K562 (cell line): Measurements from ENCODE around the gene PILRA. TPM values are rescaled to one million over a fixed set of nuclear protein-coding genes. Genes with fewer than 3 reads are reported as not detected.

Source experiments
- ATAC-seq: fragments of 200-7000 bp; cut with Tn5 transposase; 3 replicates; pipeline ENCODE4 v1.9.1; 2020; ENCODE audit warnings: moderate library complexity
- BruUV-seq: library from RNA; stranded (reverse); fragments of 400-500 nt; replicated peaks from 2 replicates; lab custom pipeline; 2021; lab: Mats Ljungman, UMichigan
- CTCF ChIA-PET: fragments of 300-600 bp; formaldehyde crosslinking; extraction: SDS; loops from one replicate; lab custom pipeline; 2021; ENCODE audit warnings: low intra/inter-chr PET ratio; lab: Yijun Ruan, JAX
- POLR2A ChIA-PET: fragments of 300-600, 350-650 bp; sonication (Branson Sonifier 250); formaldehyde crosslinking; extraction: SDS; loops from one replicate; lab custom pipeline; 2021; ENCODE audit warnings: antibody characterized with exemption, inconsistent platforms; lab: Yijun Ruan, JAX
- DNase-seq, 4 experiments: peaks; one replicate each; pipeline versions ENCODE4 v3.0.0 to v3.0.0-alpha.2; 2011 to 2018; ENCODE audit warnings: low spot score in 3 of 4, mixed read lengths in 3 of 4; ENCODE audit errors: extremely low read depth in 1 of 4
- FAIRE-seq: peaks from 2 replicates; lab custom pipeline; 2011; peaks lifted over from hg19 to GRCh38; lab: Jason Lieb, UNC
- H2AFZ ChIP-seq: 2 replicates; pipeline ENCODE4 v1.6.0; 2011; ENCODE audit warnings: low read depth, low read length, control low read depth, inconsistent platforms
- H3K27ac ChIP-seq: fragments of 200-600 bp; 3 replicates; pipeline ENCODE4 v1.8.0; 2011; ENCODE audit warnings: low read depth, mild to moderate bottlenecking, control low read depth, inconsistent platforms, low read length, moderate library complexity, mixed read lengths; ENCODE audit errors: extremely low read depth
- H3K27me3 ChIP-seq, 2 experiments: fragments of 300-600 bp in 1 of 2; 2 replicates in 1 of 2; 3 replicates in 1 of 2; pipeline versions ENCODE4 v1.6.0 to v1.8.0; 2011; ENCODE audit warnings: inconsistent platforms in 2 of 2, low read length in 2 of 2, mild to moderate bottlenecking in 1 of 2, mixed read lengths in 1 of 2, moderate library complexity in 1 of 2; ENCODE audit not compliant: control insufficient read depth in 2 of 2, insufficient read depth in 2 of 2
- H3K36me3 ChIP-seq: fragments of 300-600 bp; 3 replicates; pipeline ENCODE4 v1.8.0; 2011; ENCODE audit warnings: mild to moderate bottlenecking, low read length, inconsistent platforms; ENCODE audit not compliant: control insufficient read depth, insufficient read depth
- H3K4me1 ChIP-seq, 2 experiments: fragments of 200-600 bp in 1 of 2; replicated peaks in 1 of 2; 2 replicates in 1 of 2; 3 replicates in 1 of 2; pipeline versions ENCODE4 v1.5.1 to v1.8.0; 2011; ENCODE audit warnings: inconsistent platforms in 2 of 2, low read length in 2 of 2, mild to moderate bottlenecking in 1 of 2, mixed read lengths in 1 of 2, moderate library complexity in 1 of 2; ENCODE audit not compliant: control insufficient read depth in 2 of 2, insufficient read depth in 2 of 2
- H3K4me2 ChIP-seq: 2 replicates; pipeline ENCODE4 v1.6.1; 2011; ENCODE audit warnings: low read length, control low read depth, inconsistent platforms, mixed read lengths; ENCODE audit not compliant: insufficient read depth
- H3K4me3 ChIP-seq: fragments of 200-600 bp; sonication (generic), shearing (Covaris generic); 2 replicates; pipeline ENCODE4 v1.5.1; 2016; ENCODE audit warnings: control low read depth, inconsistent platforms
- H3K79me2 ChIP-seq: fragments of 200-600 bp; 3 replicates; pipeline ENCODE4 v1.8.0; 2011; ENCODE audit warnings: low read length, inconsistent platforms; ENCODE audit not compliant: control insufficient read depth, insufficient read depth
- H3K9ac ChIP-seq, 2 experiments: 2 replicates each; pipeline versions ENCODE4 v1.6.0 to v1.6.1; 2011; ENCODE audit warnings: low read depth in 2 of 2, low read length in 2 of 2, control low read depth in 1 of 2, inconsistent platforms in 1 of 2, mild to moderate bottlenecking in 1 of 2, mixed read lengths in 1 of 2; ENCODE audit not compliant: insufficient read depth in 1 of 2
- H3K9me1 ChIP-seq: one replicate; pipeline ENCODE4 v1.6.0; 2011; ENCODE audit warnings: inconsistent platforms, mild to moderate bottlenecking, low read length, moderate library complexity; ENCODE audit not compliant: control insufficient read depth, insufficient read depth
- H3K9me3 ChIP-seq: replicated peaks from 2 replicates; pipeline ENCODE4 v1.5.1; 2011; ENCODE audit warnings: low read depth, low read length, inconsistent platforms; ENCODE audit not compliant: control insufficient read depth, insufficient read depth
- H4K20me1 ChIP-seq: replicated peaks from 2 replicates; pipeline ENCODE4 v1.6.1; 2011; ENCODE audit warnings: low read length, inconsistent platforms, mixed read lengths; ENCODE audit not compliant: control insufficient read depth, insufficient read depth
- CBX5 ChIP-seq: IDR thresholded peaks from 2 replicates; pipeline ENCODE4 v1.6.1; 2014; ENCODE audit warnings: low read depth, borderline replicate concordance
- CXXC5 ChIP-seq: fragments of 250-450 bp; sonication (Bioruptor Pico); IDR thresholded peaks from 2 replicates; pipeline ENCODE4 v1.8.0; 2022; ENCODE audit warnings: inconsistent platforms, mild to moderate bottlenecking, moderate library complexity
- DDX20 ChIP-seq: fragments of 450-650 bp; IDR thresholded peaks from 2 replicates; pipeline ENCODE4 v1.6.1; 2016; ENCODE audit warnings: missing genetic modification characterization, low read depth, mild to moderate bottlenecking, missing compliant biosample characterization, moderate library complexity
- ELF4 ChIP-seq: fragments of 450-650 bp; formaldehyde crosslinking; IDR thresholded peaks from 2 replicates; pipeline ENCODE4 v1.4.0; 2022; ENCODE audit warnings: missing genetic modification characterization
- EP300 ChIP-seq: IDR thresholded peaks from 2 replicates; pipeline ENCODE4 v1.6.1; 2012; ENCODE audit warnings: low read length, improper control_type of control experiment
- KDM5B ChIP-seq: fragments of 200-600 bp; sonication (generic); IDR thresholded peaks from 2 replicates; pipeline ENCODE4 v1.6.1; 2012; ENCODE audit warnings: low read depth, mild to moderate bottlenecking, moderate library complexity, low read length, control low read depth, inconsistent platforms; ENCODE audit not compliant: insufficient replicate concordance
- KLF10 ChIP-seq: fragments of 250-450 bp; sonication (Bioruptor Pico); IDR thresholded peaks from 2 replicates; pipeline ENCODE4 v1.6.1; 2021; ENCODE audit warnings: matching md5 sums
- LCOR ChIP-seq: sonication (generic); formaldehyde crosslinking; IDR thresholded peaks from 2 replicates; pipeline ENCODE4 v1.8.0; 2022; ENCODE audit warnings: mild to moderate bottlenecking, missing genetic modification reagents
- NR2F6 ChIP-seq: fragments of 450-650 bp; formaldehyde crosslinking; IDR thresholded peaks from 2 replicates; pipeline ENCODE4 v1.4.0; 2020; ENCODE audit warnings: mild to moderate bottlenecking
- SPI1 ChIP-seq: IDR thresholded peaks from 2 replicates; pipeline ENCODE4 v1.6.1; 2011; ENCODE audit warnings: low read depth, low read length, control low read depth, borderline replicate concordance
- TCF7L2 ChIP-seq: fragments of 150-350 bp; IDR thresholded peaks from 2 replicates; pipeline ENCODE4 v1.6.1; 2016; ENCODE audit warnings: low read depth, mild to moderate bottlenecking, low read length, moderate library complexity
- ZNF707 ChIP-seq: fragments of 250-450 bp; sonication (Bioruptor Pico); conservative IDR thresholded peaks from 2 replicates; pipeline ENCODE4 v1.8.0; 2022; ENCODE audit warnings: inconsistent platforms, mild to moderate bottlenecking, moderate library complexity
- ZNF778 ChIP-seq: fragments of 450-650 bp; formaldehyde crosslinking; IDR thresholded peaks from 2 replicates; pipeline ENCODE4 v1.4.0; 2020; ENCODE audit warnings: mild to moderate bottlenecking, moderate library complexity
- ZNF830 ChIP-seq: fragments of 250-450 bp; sonication (Bioruptor Pico); IDR thresholded peaks from 2 replicates; pipeline ENCODE4 v1.5.0; 2021; ENCODE audit warnings: mild to moderate bottlenecking
- WGBS: fragments of 100-300 bp; shearing (Covaris generic); methylation state at CpG from one replicate; pipeline ENCODE4 v1.1.6; 2016; ENCODE audit warnings: low coverage, mixed read lengths; ENCODE audit not compliant: insufficient coverage; ENCODE audit errors: missing lambda C conversion rate; 5-methylcytosine and 5-hydroxymethylcytosine counted together
- in situ Hi-C: fragments of 300-500 bp; cut with MboI; formaldehyde crosslinking; loops from 4 replicates; pipeline ENCODE4 v1.15.0; 2018; ENCODE audit warnings: inconsistent platforms, mixed read lengths
- intact Hi-C: fragments of 100-400 bp; cut with micrococcal nuclease; formaldehyde crosslinking; loops from 2 replicates; pipeline ENCODE4 v1.14.2; 2022
- polyA plus RNA-seq, 8 experiments: library from polyadenylated mRNA; depleted of rRNA in 4 of 8; stranded (reverse) in 5 of 8; unstranded in 3 of 8; fragments of >200 nt; fragmentation: Nextera tagmentation in 2 of 8; fragmentation: Illumina TruSeq in 1 of 8; extraction: Ambion mirVana in 2 of 8; extraction: Trizol in 1 of 8; gene quantifications; 2 replicates each; pipeline versions ENCODE4 v1.2.1 to v1.2.3, GENCODE V29; 2011 to 2014; ENCODE audit warnings: inconsistent platforms in 1 of 8, missing spikeins in 1 of 8
- total RNA-seq, 7 experiments: library from RNA; depleted of rRNA in 6 of 7; stranded (reverse); fragments of >200 nt in 6 of 7; fragmentation: Illumina TruSeq in 2 of 7; extraction: Trizol in 2 of 7; gene quantifications; 2 replicates each; pipeline versions ENCODE4 v1.2.1 to v1.2.3, GENCODE V29; 2011 to 2021; ENCODE audit warnings: low replicate concordance in 1 of 7
- TF ChIP-seq, protein P1 (sequence below): sonication (generic); formaldehyde crosslinking; IDR thresholded peaks from 2 replicates; pipeline ENCODE4 v1.8.1; 2023; ENCODE audit warnings: missing genetic modification reagents, mild to moderate bottlenecking, borderline replicate concordance
- TF ChIP-seq, protein P2 (sequence below), 2 experiments: fragments of 150-350 bp in 1 of 2; IDR thresholded peaks; 2 replicates each; pipeline ENCODE4 v1.6.1; 2012 to 2016; ENCODE audit warnings: low read depth in 2 of 2, low read length in 2 of 2, mild to moderate bottlenecking in 1 of 2, moderate library complexity in 1 of 2

The PILRA gene
- total and polyA plus RNA-seq, 9 of the 15 experiments (the other 6 are each of a cell fraction or from before 2014, with no cell fraction given): 0.13 to 1.8 (median 0.62) TPM

DNA sequence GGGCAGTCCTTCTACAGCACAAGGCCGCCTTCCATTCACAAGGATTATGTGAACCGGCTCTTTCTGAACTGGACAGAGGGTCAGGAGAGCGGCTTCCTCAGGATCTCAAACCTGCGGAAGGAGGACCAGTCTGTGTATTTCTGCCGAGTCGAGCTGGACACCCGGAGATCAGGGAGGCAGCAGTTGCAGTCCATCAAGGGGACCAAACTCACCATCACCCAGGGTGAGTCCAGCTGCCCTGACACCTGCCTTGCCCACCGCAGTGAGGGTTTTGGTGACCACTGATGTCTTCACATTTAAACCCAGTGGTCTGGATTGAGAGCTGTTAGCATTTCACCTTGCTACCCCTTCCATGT, 14.5 kb upstream of the PILRA start:
- Histone ChIP-seq H3K27ac (no peak overlapping the region), H3K79me2 (no peaks in the 10 kb centered on the region), H3K27me3 (no peaks in the 10 kb centered on the region), H3K9me1 (no peaks in the 10 kb centered on the region), H3K4me3 (no peak overlapping the region), H3K9ac (no peak overlapping the region; a peak in 1 of 4 replicates), H2AFZ (no peak overlapping the region), H3K9me3 (no peaks in the 10 kb centered on the region), H3K4me2 (no peak overlapping the region), H4K20me1 (peaks cover 6% of the 10 kb centered on the region; the same call in 1 of the 2 replicates), H3K36me3 (peaks cover 96% of the 10 kb centered on the region), H3K4me1 (0 out of 5 replicates have a peak, but pooled peaks cover 0 to 4% of the 10 kb centered on the region in 2 experiments)
- intact Hi-C loops: no loop called here
- in situ Hi-C loops: no loop called here
- FAIRE-seq (no peak), DNase-seq (no peak), ATAC-seq (no peak)
- POLR2A ChIA-PET: interaction anchor here (0.9 to 2.1 kb wide), 3 partner anchors 10 to 69 kb away, joined by 3 to 7 read pairs (median 6); partner anchors contain the start of gene ZCWPW1
- CTCF ChIA-PET: no interaction called here
- WGBS: 94% methylated on average over 8 of the region's 8 CpGs
- BruUV-seq: no TSS peak
- no peak for TF ChIP-seq LCOR (CRISPR knock-in tag)
- TF ChIP-seq EP300: no peak
- no peak for TF ChIP-seq CBX5
- TF ChIP-seq ZNF778 (CRISPR knock-in tag): no peak
- no peak for TF ChIP-seq SPI1
- TF ChIP-seq, protein P1, sequence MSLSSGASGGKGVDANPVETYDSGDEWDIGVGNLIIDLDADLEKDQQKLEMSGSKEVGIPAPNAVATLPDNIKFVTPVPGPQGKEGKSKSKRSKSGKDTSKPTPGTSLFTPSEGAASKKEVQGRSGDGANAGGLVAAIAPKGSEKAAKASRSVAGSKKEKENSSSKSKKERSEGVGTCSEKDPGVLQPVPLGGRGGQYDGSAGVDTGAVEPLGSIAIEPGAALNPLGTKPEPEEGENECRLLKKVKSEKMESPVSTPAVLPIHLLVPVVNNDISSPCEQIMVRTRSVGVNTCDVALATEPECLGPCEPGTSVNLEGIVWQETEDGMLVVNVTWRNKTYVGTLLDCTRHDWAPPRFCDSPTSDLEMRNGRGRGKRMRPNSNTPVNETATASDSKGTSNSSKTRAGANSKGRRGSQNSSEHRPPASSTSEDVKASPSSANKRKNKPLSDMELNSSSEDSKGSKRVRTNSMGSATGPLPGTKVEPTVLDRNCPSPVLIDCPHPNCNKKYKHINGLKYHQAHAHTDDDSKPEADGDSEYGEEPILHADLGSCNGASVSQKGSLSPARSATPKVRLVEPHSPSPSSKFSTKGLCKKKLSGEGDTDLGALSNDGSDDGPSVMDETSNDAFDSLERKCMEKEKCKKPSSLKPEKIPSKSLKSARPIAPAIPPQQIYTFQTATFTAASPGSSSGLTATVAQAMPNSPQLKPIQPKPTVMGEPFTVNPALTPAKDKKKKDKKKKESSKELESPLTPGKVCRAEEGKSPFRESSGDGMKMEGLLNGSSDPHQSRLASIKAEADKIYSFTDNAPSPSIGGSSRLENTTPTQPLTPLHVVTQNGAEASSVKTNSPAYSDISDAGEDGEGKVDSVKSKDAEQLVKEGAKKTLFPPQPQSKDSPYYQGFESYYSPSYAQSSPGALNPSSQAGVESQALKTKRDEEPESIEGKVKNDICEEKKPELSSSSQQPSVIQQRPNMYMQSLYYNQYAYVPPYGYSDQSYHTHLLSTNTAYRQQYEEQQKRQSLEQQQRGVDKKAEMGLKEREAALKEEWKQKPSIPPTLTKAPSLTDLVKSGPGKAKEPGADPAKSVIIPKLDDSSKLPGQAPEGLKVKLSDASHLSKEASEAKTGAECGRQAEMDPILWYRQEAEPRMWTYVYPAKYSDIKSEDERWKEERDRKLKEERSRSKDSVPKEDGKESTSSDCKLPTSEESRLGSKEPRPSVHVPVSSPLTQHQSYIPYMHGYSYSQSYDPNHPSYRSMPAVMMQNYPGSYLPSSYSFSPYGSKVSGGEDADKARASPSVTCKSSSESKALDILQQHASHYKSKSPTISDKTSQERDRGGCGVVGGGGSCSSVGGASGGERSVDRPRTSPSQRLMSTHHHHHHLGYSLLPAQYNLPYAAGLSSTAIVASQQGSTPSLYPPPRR (CRISPR knock-in tag): no peak
- TF ChIP-seq ELF4 (CRISPR knock-in tag): no peak
- no peak for TF ChIP-seq ZNF830 (CRISPR knock-in tag)
- no peak for TF ChIP-seq NR2F6
- TF ChIP-seq, protein P2, sequence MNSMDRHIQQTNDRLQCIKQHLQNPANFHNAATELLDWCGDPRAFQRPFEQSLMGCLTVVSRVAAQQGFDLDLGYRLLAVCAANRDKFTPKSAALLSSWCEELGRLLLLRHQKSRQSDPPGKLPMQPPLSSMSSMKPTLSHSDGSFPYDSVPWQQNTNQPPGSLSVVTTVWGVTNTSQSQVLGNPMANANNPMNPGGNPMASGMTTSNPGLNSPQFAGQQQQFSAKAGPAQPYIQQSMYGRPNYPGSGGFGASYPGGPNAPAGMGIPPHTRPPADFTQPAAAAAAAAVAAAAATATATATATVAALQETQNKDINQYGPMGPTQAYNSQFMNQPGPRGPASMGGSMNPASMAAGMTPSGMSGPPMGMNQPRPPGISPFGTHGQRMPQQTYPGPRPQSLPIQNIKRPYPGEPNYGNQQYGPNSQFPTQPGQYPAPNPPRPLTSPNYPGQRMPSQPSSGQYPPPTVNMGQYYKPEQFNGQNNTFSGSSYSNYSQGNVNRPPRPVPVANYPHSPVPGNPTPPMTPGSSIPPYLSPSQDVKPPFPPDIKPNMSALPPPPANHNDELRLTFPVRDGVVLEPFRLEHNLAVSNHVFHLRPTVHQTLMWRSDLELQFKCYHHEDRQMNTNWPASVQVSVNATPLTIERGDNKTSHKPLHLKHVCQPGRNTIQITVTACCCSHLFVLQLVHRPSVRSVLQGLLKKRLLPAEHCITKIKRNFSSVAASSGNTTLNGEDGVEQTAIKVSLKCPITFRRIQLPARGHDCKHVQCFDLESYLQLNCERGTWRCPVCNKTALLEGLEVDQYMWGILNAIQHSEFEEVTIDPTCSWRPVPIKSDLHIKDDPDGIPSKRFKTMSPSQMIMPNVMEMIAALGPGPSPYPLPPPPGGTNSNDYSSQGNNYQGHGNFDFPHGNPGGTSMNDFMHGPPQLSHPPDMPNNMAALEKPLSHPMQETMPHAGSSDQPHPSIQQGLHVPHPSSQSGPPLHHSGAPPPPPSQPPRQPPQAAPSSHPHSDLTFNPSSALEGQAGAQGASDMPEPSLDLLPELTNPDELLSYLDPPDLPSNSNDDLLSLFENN (IDR thresholded peaks at IDR 0.05; ENCODE audit: low read depth in 2 of 2, low read length in 2 of 2): no peak
- TF ChIP-seq KLF10: no peak
- TF ChIP-seq TCF7L2: no peak
- TF ChIP-seq CXXC5 (CRISPR knock-in tag): no peak
- no peak for TF ChIP-seq KDM5B
- no peak for TF ChIP-seq DDX20 (tag)
- no peak for TF ChIP-seq ZNF707 (CRISPR knock-in tag)
